Ovary (tissue), 9 donors: ENCODE data around the gene RNF151. TPM values are rescaled to one million over a fixed set of nuclear protein-coding genes. Genes with fewer than 3 reads are reported as not detected.
"Not testable (repeated sequence)": the region's sequence is repeated elsewhere in the genome, so short reads cannot be mapped to it uniquely, and the experiment has no call there.

Experiments
- DNase-seq, 5 donors: peaks; one replicate each; pipeline ENCODE4 v3.0.0-alpha.2; 2019 to 2020
- H3K27ac ChIP-seq, 2 donors: fragments of 200-600 bp; one replicate each; pipeline versions ENCODE4 v1.5.1 to v1.8.0; 2019 to 2022
- H3K27me3 ChIP-seq: fragments of 200-600 bp; one replicate; pipeline ENCODE4 v1.8.0; 2022
- H3K36me3 ChIP-seq: fragments of 200-600 bp; sonication (generic); one replicate; pipeline ENCODE4 v1.5.1; 2019
- H3K4me1 ChIP-seq: one replicate; pipeline ENCODE4 v1.8.1; 2013; ENCODE audit warnings: mild to moderate bottlenecking, moderate library complexity; ENCODE audit not compliant: insufficient read depth
- H3K4me3 ChIP-seq: fragments of 200-600 bp; sonication (generic); one replicate; pipeline ENCODE4 v1.5.1; 2017
- H3K9me3 ChIP-seq, 2 donors: fragments of 200-600 bp in 1 of 2; sonication (generic) in 1 of 2; one replicate each; pipeline versions ENCODE4 v1.5.1 to v1.8.1; 2013 to 2019; ENCODE audit warnings: mild to moderate bottlenecking in 1 of 2, moderate library complexity in 1 of 2
- EP300 ChIP-seq: sonication (generic); formaldehyde crosslinking; IDR thresholded peaks from one replicate; pipeline ENCODE4 v1.6.1; 2017; ENCODE audit warnings: antibody characterized with exemption
- POLR2A ChIP-seq: fragments of 450-650 bp; IDR thresholded peaks from one replicate; pipeline ENCODE4 v1.6.1; 2017; ENCODE audit warnings: antibody characterized with exemption, mild to moderate bottlenecking, moderate library complexity
- WGBS, 3 donors: extraction: QIAGEN DNeasy Blood & Tissue Kit in 1 of 3; methylation state at CpG; one replicate each; pipeline versions ENCODE4 v1.1.5 to v1.1.7; 2013 to 2017; 5-methylcytosine and 5-hydroxymethylcytosine counted together
- intact Hi-C, 4 donors: fragments of 100-400 bp; cut with DNase I; formaldehyde crosslinking; loops; one replicate each; pipeline versions ENCODE4 v1.11.0 to v1.15.1; 2022 to 2023
- polyA plus RNA-seq, 2 donors: library from polyadenylated mRNA; stranded (reverse); fragments of 200-250 nt in 1 of 2; fragments of 350-450 nt in 1 of 2; fragmentation: Illumina TruSeq in 1 of 2; extraction: RNeasy Lipid Tissue Mini Kit (QIAGEN cat#74804) in 1 of 2; gene quantifications; one replicate each; pipeline ENCODE4 v1.2.3, GENCODE V29; 2013 to 2014
- total RNA-seq, 7 donors: library from RNA; depleted of rRNA in 2 of 7; stranded (reverse); fragments of >200 nt in 2 of 7; fragmentation: NEBNext Ultra II Directional in 3 of 7; extraction: Animal tissue kit (Norgen Biotek cat#: 25700) in 3 of 7; gene quantifications; one replicate each; pipeline versions ENCODE4 v1.1.0 to v1.2.4, GENCODE V29; 2016 to 2023
- TF ChIP-seq, protein P1 (sequence below), 3 donors: fragments of 450-650 bp in 2 of 3; fragments of 200-600 bp in 1 of 3; IDR thresholded peaks; one replicate each; pipeline versions ENCODE4 v1.5.1 to v1.8.0; 2016 to 2022; ENCODE audit warnings: antibody characterized with exemption in 3 of 3, mild to moderate bottlenecking in 1 of 3
- donor health status: DM: no; HTN: no; CAD: no; lungs with moderate emphysema.
- donor health status: DM: no; HTN: no; CAD: no.
- donor health status: Bipolar disorder and iron deficiency.
- donor health status: DM: yes; HTN: yes; CAD: no.
- donor health status: DM: no; HTN: no; CAD: no.
- donor health status: DM: yes; HTN: yes; CAD: no.

RNF151 gene
- total and polyA plus RNA-seq, 9 donors = 0.32 TPM; not detected in 8

DNA sequence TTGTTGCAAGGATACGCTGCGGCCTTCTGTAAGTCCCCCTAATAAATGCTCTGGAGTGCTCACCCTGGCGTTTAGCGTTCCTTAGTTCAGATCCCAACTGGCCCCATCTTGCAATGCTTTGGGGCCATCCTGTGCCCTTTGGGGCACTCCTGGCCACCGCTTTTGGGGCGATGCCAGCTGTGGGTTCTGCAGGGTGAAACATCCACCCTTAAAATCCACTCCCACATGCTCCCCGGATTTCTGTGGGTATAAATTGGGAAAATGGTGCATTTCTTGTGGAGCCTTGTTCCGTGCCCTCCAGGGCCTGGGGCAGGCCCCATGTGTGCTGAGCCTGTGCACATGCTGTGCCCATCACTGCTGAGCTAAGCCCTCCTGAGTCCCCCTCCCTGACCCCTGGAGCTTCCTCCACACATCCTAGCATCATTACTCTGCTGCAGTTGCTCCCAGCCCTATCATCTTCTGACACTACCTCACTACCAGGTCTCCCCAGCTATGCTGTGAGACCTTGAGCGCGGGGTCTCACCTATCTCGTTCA lies 29.6 kb upstream of the RNF151 start:
- Histone ChIP-seq H3K4me1 (no peaks in the 10 kb centered on the region), H3K4me3 (no peak overlapping the region), H3K27ac (no peak overlapping the region), H3K9me3 (no peaks in the 10 kb centered on the region), H3K36me3 (no peaks in the 10 kb centered on the region), H3K27me3 (no peaks in the 10 kb centered on the region)
- intact Hi-C loops = no loop called here
- DNase-seq = no peak
- TF ChIP-seq, protein P1, sequence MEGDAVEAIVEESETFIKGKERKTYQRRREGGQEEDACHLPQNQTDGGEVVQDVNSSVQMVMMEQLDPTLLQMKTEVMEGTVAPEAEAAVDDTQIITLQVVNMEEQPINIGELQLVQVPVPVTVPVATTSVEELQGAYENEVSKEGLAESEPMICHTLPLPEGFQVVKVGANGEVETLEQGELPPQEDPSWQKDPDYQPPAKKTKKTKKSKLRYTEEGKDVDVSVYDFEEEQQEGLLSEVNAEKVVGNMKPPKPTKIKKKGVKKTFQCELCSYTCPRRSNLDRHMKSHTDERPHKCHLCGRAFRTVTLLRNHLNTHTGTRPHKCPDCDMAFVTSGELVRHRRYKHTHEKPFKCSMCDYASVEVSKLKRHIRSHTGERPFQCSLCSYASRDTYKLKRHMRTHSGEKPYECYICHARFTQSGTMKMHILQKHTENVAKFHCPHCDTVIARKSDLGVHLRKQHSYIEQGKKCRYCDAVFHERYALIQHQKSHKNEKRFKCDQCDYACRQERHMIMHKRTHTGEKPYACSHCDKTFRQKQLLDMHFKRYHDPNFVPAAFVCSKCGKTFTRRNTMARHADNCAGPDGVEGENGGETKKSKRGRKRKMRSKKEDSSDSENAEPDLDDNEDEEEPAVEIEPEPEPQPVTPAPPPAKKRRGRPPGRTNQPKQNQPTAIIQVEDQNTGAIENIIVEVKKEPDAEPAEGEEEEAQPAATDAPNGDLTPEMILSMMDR (IDR thresholded peaks at IDR 0.05) = no peak
- TF ChIP-seq POLR2A (no peak), EP300 (no peak)
- 87 to 92% (median 89%) methylated on average over 11 of the region's 11 CpGs for WGBS, 3 donors

DNA sequence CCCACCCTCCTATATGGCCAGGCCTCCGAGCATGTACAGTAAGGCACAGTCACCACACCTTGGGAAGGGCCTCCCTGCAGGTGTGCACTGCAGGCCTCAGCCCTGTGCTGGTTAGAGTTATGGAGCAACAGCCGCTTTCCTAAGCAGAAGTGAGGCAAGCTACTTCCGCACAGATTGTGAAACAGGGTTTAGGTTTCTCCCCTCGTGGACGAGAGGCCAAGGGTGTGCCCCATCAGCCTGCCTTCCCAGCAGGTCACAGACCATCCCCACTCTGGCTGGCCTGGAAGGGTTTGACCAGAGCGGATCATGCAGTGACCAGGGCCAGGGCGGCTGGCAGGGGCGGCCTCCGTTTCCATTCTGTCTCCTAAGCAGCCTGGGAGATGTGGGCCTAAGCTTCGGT lies 28.3 kb upstream of the RNF151 start:
- Histone ChIP-seq H3K36me3 (no peaks in the 10 kb centered on the region), H3K27ac (no peak overlapping the region), H3K27me3 (no peaks in the 10 kb centered on the region), H3K4me1 (peaks cover 4% of the 10 kb centered on the region), H3K4me3 (no peak overlapping the region), H3K9me3 (no peaks in the 10 kb centered on the region)
- intact Hi-C loops = no loop called here
- TF ChIP-seq EP300 = no peak
- 88 to 96% (median 94%) methylated on average over 10 of the region's 10 CpGs for WGBS, 3 donors
- DNase-seq = no peak

DNA sequence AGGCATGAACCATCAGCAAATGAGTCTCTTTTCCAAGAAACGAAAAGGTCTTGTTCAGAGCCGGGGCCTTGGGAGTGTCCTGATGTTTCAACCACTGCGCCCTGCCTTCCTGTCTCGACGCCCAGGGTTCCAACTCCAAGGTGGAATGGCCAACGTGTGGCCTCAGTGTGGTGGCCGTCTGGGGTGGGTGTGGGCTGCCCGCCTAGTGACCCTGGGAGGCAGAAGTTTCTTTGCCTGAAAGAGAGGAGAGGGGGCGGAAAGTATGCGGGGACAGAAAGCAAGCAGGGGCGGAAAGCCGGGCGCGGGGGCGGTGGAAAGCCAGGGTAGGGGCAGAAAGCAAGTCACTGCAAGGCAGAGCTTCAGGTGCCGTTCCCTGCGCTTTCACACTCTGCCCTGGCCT lies 27.7 kb upstream of the RNF151 start:
- WGBS, 3 donors = 91 to 94% (median 94%) methylated on average over 17 of the region's 17 CpGs
- H3K27ac ChIP-seq = no peak overlapping the region
- TF ChIP-seq POLR2A (no peak), EP300 (no peak)
- TF ChIP-seq, protein P1 (IDR thresholded peaks at IDR 0.05) = no peak
- intact Hi-C loops = no loop called here
- peaks cover 4% of the 10 kb centered on the region for H3K4me1 ChIP-seq
- no peaks in the 10 kb centered on the region for H3K36me3 ChIP-seq
- H3K4me3 ChIP-seq = no peak overlapping the region
- no peak for DNase-seq
- no peaks in the 10 kb centered on the region for H3K9me3 ChIP-seq
- no peaks in the 10 kb centered on the region for H3K27me3 ChIP-seq

DNA sequence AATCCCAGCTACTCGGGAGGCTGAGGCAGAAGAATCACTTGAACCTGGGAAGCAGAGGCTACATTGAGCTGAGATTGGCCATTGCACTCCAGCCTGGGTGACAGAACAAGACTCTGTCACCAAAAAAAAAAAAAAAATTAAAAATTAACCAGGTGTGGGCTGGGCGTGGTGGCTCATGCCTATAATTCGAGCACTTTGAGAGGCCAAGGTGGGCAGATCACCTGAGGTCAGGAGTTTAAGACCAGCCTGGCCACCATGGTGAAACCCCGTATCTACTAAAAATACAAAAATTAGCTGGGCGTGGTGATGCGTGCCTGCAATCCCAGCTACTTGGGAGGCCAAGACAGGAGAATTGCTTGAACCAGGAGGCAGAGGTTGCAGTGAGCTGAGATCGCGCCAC lies 26.8 kb upstream of the RNF151 start:
- H3K4me3 ChIP-seq, DNase-seq, H3K9me3 ChIP-seq, H3K4me1 ChIP-seq, H3K27ac ChIP-seq, H3K36me3 ChIP-seq, intact Hi-C loops, H3K27me3 ChIP-seq: not testable (repeated sequence)
- 96 to 98% (median 97%) methylated on average over 8 of the region's 8 CpGs for WGBS, 3 donors

DNA sequence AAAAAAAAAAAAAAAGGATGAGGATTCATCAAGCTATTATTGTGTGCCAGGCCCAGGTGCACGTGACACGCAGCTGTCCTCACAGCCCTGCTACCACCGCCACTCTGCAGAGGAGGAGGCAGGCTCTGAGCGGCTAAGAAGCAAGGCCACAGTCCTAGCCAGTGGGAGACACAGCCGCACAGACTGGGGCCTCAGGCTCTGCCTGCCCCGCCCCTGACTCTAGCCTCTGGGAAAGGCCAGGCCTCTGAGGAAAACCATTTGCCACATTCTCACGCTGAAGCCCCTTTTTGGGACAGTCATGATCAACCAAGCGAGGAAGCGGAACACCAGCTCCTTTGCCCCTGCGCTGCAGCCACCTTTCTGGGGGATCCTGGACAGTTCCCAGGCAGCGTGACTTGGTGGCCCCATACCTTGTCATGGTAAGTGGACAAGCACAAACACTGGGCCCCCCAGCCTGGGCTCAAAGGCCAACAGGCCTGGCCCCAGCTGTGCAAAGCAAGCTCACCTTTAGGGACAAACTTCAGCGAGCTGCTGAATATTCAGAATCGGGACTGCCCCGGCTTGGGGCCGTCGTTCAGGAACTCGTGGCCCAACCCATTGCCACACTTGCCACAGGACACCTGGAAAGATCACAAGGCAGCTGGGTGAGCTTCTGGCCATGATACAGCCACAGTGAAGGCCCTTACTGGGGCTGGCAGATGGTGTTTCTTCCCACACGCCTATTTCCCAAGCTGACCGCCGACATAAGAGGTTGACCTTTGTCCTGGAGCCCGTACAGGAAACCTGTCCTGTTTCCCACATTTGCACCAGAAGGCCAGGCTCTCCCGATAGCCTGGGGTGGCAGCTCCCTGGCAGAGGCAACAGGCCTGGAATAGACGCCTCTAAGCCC lies 26.1 kb upstream of the RNF151 start:
- H3K9me3 ChIP-seq = no peaks in the 10 kb centered on the region
- 89 to 91% (median 90%) methylated on average over 23 of the region's 23 CpGs for WGBS, 3 donors
- TF ChIP-seq POLR2A = no peak
- TF ChIP-seq, protein P1 (IDR thresholded peaks at IDR 0.05) = no peak
- H3K4me3 ChIP-seq = no peak overlapping the region
- no peaks in the 10 kb centered on the region for H3K27me3 ChIP-seq
- no peak overlapping the region for H3K27ac ChIP-seq
- intact Hi-C loops = no loop called here
- peaks cover 4% of the 10 kb centered on the region for H3K4me1 ChIP-seq
- DNase-seq = no peak
- H3K36me3 ChIP-seq = no peaks in the 10 kb centered on the region
